GM13976 (cell line): ENCODE measurements around the gene LIN7A.

ENCODE experiments used
- DNase-seq: peaks from one replicate; pipeline ENCODE4 v3.0.0; 2012; ENCODE audit warnings: low spot score
- CTCF ChIP-seq: IDR thresholded peaks from 2 replicates; pipeline ENCODE4 v1.5.1; 2012; ENCODE audit warnings: borderline replicate concordance, mild to moderate bottlenecking; ENCODE audit not compliant: insufficient read depth; ENCODE audit errors: extremely low read depth, missing control alignments, control extremely low read depth
- in situ Hi-C: fragments of 300-500 bp; cut with MboI; formaldehyde crosslinking; loops from one replicate; pipeline ENCODE4 v1.12.0; 2022; ENCODE audit warnings: low sequenced_read_pairs, mixed read lengths, inconsistent platforms; ENCODE audit not compliant: unreplicated experiment

LIN7A gene

GRCh38 chr12:80925983-80926382 is 11.8 kb downstream of the LIN7A start:
- in situ Hi-C loops, result no loop called here
- TF ChIP-seq CTCF, result no peak
- DNase-seq, result no peak

GRCh38 chr12:80925237-80925636 is 12.5 kb downstream of the LIN7A start:
- TF ChIP-seq CTCF, result no peak
- no peak for DNase-seq
- in situ Hi-C loops, result no loop called here

- no peak for DNase-seq
- TF ChIP-seq CTCF, result no peak
- in situ Hi-C loops, result no loop called here
Observed at GRCh38 chr12:80924437-80924836, 13.3 kb downstream of the LIN7A start.

GRCh38 chr12:80920006-80920405 is 17.7 kb downstream of the LIN7A start:
- no peak for TF ChIP-seq CTCF
- in situ Hi-C loops, result no loop called here
- no peak for DNase-seq

- no peak for TF ChIP-seq CTCF
- no peak for DNase-seq
- in situ Hi-C loops, result no loop called here
Observed at GRCh38 chr12:80917651-80918050, 20.1 kb downstream of the LIN7A start.

GRCh38 chr12:80912901-80913770 is 24.6 kb downstream of the LIN7A start:
- DNase-seq, result no peak
- in situ Hi-C loops, result no loop called here
- TF ChIP-seq CTCF, result no peak
